GM19438 (cell line): ENCODE data around the gene EBF4.
A peak's percentile ranks its signal among the peaks of the same experiment; 100 is the strongest.

Experiments used
- ATAC-seq: cut with Tn5 transposase; IDR thresholded peaks from one replicate; pipeline ENCODE4 v1.9.1; 2021; ENCODE audit warnings: low read depth; ENCODE audit not compliant: unreplicated experiment

The EBF4 gene

GRCh38 chr20:2783908-2784566 is 91.5 kb downstream of the EBF4 start:
- no peak for ATAC-seq

- no peak for ATAC-seq
Observed at GRCh38 chr20:2793471-2793870, 100.9 kb downstream of the EBF4 start.

GRCh38 chr20:2794202-2794748 is 101.7 kb downstream of the EBF4 start:
- ATAC-seq: no peak

DNA sequence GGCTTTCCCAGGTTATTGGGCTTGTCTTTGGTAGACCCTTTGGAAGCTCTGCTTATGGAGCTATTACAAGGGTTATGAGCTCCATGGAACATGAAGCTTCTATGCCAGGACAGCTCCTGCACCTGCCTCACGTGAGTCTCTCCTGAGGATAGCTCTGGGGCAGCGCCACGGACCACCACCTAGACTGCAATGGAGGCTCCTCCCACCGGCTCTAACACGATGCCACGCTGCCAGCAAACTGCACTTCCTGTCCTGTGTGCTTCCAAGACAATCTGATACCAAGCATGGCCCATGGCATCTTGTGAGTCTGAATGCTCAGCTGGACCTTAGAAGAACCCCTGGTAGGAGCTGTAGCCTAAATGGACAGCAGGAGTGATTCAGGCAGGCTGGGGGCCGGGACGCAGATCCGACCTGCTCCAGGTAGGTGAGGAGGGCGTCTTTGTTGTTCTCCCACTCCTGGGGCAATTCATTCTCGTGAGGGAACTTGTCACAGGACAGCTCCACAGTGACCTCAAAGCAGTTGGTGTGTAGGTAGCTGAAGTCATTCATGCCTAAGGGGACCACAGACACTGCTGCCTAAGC is 102.4 kb downstream of the EBF4 start:
- ATAC-seq: no peak

GRCh38 chr20:2795451-2795850 is 102.9 kb downstream of the EBF4 start:
- ATAC-seq: no peak

DNA sequence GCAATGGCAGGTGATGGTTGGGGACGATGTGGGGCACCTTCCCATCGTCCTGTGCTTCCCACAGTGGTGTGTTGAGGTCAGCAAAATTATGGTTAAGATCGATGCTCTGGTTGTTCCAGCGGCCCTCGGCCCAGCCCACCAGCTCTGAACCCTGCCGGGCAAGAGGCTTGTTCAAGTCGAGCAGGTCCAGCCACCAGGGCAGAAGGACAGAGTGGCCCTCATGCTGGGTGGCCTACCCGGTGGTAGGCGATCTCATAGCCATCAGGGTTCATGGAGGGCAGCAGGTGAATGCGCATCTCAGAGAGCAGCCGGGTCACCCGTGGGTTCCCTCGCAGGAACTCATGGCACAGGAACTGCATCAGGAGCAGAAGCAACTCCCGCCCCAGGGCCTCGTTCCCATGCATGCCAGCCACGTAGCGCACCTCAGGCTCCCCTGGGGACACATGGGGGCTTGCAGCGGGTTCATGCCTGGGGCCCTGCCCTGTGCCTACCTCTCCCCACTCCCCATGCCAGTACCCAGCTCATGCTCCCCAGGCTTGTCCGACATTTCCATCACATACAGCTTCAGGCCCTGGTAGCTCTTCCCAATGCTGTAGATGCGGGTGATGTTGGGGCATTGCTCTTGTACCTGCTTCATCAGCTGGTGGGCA is 103.6 kb downstream of the EBF4 start:
- no peak for ATAC-seq

DNA sequence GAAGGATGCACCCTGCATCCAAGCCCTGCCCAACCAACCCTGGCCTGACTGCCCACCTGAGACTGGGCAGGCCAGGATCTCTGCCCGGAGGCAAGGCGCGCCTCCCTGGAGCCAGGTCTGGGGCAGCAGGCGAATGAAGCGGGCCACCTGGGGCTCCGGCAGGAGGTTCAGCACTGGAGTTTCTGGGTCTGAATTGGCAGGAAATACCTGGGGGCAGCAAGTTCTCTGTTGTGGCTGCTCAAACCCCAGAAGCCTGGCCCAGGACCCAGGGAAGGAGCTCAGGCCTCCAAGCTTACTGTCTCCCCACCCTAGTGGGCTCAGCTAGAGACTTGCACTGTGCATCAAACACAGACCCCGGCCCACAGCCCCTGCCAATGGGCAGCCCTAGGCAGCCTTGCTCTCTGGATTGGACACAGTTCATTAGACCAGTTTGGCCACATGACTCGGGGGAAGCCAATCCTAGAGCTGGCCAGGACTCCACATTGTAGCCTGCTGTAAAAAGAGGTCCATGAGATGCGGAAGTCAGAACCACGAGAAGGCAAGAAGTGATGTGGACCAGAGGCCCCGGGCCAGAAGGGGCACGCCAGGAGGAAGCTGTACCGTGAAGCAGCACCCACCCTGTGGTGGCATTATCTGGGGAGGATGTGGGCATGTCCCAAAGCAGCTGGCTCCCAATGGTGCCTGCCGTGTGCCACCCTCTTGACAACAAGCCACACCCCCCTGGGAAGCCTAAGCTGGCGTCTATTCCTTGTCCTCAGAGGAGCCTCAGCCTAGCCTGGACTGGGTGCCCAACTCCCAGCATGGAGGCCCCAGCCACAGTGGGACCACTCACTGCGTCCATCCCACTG is 104.8 kb downstream of the EBF4 start:
- ATAC-seq: no peak

- ATAC-seq: no peak
Observed at GRCh38 chr20:2798095-2798805, 105.7 kb downstream of the EBF4 start.

DNA sequence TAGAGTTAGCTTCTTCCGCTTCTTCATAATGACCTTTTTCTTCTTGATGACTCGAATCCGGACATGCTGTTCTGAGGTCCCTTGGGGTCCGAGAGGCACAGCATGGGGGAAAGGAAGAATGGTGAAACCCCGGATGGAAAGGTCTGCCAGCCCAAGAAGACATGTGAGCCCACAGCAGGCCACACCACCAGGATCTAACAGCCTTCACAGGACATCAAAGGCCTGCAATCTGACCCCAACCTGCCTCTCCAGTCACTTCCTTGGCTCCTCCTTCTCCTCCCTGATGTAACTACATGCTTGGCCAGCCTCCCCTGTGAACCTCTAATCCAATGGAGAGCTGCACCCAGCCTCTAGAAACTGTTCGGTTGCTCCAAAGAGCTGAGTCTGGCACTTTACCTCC is 106.2 kb downstream of the EBF4 start:
- no peak for ATAC-seq

- no peak for ATAC-seq
Observed at GRCh38 chr20:2799271-2799670, 106.7 kb downstream of the EBF4 start.

GRCh38 chr20:2799688-2800520 is 107.3 kb downstream of the EBF4 start:
- ATAC-seq: peak; percentile 5

DNA sequence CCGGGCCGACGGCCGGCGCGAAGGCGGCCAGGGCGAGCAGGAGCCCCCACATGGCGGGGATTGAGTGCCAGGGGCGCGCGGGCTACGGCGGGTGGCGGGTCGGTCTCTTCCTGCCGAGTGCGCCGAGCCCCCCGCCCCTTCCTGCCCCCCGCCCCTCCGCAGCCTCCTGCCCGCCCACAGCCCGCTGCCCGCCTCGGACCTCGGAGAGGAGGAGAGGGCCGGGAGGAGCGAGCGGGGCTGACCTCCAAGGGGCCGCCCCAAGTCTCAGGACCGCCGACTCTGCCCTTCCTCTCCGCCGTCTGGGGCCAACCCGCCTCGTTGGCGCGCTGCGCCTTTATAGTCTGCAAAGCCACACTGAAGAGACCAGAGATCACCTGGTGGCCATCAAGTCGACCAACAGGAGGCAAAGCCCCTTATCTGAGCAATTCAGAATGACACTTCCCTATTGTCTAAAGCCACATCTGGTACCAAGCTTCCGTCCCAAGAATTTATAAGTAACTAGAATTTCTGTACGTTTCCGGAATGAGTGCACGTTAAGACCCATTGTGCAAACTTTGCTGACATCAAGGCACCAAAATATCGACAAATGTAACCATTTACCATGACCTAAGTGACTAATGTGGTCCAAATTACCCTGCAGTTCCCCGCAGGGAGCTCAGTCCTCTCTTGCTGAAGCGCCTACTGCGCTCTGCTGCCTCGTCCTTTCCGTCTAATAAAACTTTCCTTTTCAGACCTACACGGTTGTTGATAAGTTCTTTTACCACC is 108.1 kb downstream of the EBF4 start, which contains the start of gene CPXM1:
CPXM1 (minus strand) TSS at position 107 of the 765 bp plus-strand sequence; CDS start at position 52, 55 bp downstream.
- ATAC-seq: peak; percentile 72

- ATAC-seq: peak; percentile 6
Observed at GRCh38 chr20:2801286-2801728, 108.7 kb downstream of the EBF4 start.

GRCh38 chr20:2804041-2804828 is 111.7 kb downstream of the EBF4 start:
- ATAC-seq: no peak

DNA sequence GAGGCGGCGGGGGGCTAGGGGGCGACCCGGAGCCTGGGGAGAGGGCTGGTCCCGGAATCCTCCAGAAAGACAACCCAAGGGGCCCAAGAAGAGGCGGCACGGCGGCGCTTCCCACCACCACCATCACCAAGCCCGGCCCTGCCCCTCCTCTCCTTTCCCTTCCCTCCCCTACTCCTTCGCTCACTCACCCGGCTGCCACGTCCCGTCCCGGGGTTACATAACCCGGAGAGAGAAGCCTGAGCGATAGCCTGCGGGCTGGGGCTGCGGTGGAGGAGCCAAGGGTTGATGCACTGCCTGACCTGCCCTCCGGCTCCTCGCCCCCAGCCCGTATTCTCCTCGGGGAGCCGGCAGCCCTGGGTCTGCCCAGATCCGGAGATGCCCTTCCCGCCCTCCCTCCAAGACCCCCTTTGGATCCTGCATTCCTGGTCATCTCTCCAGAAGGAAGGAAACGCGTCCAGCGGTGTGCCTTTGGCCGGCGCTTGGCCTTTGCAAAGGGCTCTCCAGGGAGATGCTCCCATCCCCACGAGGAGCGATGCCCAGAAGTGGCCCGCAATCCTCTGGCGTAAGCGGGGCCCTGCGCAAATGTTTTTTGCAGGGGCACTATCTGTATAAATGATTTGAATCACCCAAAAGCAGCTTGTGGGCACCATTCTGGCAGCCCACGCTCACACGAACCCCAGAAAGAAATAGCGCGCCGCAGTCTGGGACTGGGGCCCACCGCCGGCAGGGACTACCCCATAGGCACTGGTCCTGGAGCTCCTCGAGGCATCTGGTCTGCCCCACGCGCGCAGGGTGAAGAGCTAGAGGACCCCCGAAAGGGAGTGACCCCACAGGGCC is 112.5 kb downstream of the EBF4 start:
- no peak for ATAC-seq

GRCh38 chr20:2805689-2806350 is 113.2 kb downstream of the EBF4 start:
- no peak for ATAC-seq
